Measurements from ENCODE around the gene JAZF1.

Gene JAZF1

GRCh38 chr7:28130277-28130676, 50.3 kb downstream of the JAZF1 start:
- Histone ChIP-seq H3K79me2 (ENCODE audit: insufficient read depth, low read length) (no peaks in the 10 kb centered on the region), H3K9ac (ENCODE audit: low read length) (no peak overlapping the region), H3K9me3 (ENCODE audit: insufficient read depth, low read length) (no peaks in the 10 kb centered on the region), H3K27ac (ENCODE audit: low read depth, low read length) (no peak overlapping the region), H3F3A (ENCODE audit: insufficient read depth) (no peaks in the 10 kb centered on the region), H3K4me2 (ENCODE audit: low read depth, low read length, poor library complexity, severe bottlenecking) (no peak overlapping the region), H3K27me3 (ENCODE audit: low read length) (no peaks in the 10 kb centered on the region), H4K20me1 (ENCODE audit: low read depth, low read length) (peaks cover 10% of the 10 kb centered on the region; the same call in 1 of the 2 replicates), H3K36me3 (ENCODE audit: low read length) (no peaks in the 10 kb centered on the region), H3K9me2 (replicated peaks; ENCODE audit: insufficient read depth, low read length) (no peaks in the 10 kb centered on the region), H3K4me3 (ENCODE audit: insufficient read depth, low read length, poor library complexity, severe bottlenecking) (no peak overlapping the region), H2AFZ (ENCODE audit: low read depth, low read length, severe bottlenecking) (no peak overlapping the region)
- TF ChIP-seq CTCF (IDR thresholded peaks at IDR 0.05; ENCODE audit: insufficient read depth, low read length, poor library complexity, severe bottlenecking) (no peak), EZH2phosphoT487 (conservative IDR thresholded peaks at IDR 0.05; ENCODE audit: low read length) (no peak)

- peaks cover 10% of the 10 kb centered on the region; the same call in 1 of the 2 replicates for H4K20me1 ChIP-seq (ENCODE audit: low read depth, low read length)
- H3K9ac ChIP-seq (ENCODE audit: low read length), result no peak overlapping the region
- H3K4me3 ChIP-seq (ENCODE audit: insufficient read depth, low read length, poor library complexity, severe bottlenecking), result no peak overlapping the region
- H3K9me2 ChIP-seq (replicated peaks; ENCODE audit: insufficient read depth, low read length), result no peaks in the 10 kb centered on the region
- no peaks in the 10 kb centered on the region for H3K9me3 ChIP-seq (ENCODE audit: insufficient read depth, low read length)
- H2AFZ ChIP-seq (ENCODE audit: low read depth, low read length, severe bottlenecking), result no peak overlapping the region
- no peak overlapping the region for H3K4me2 ChIP-seq (ENCODE audit: low read depth, low read length, poor library complexity, severe bottlenecking)
- no peaks in the 10 kb centered on the region for H3K36me3 ChIP-seq (ENCODE audit: low read length)
- H3K27me3 ChIP-seq (ENCODE audit: low read length), result no peaks in the 10 kb centered on the region
- no peaks in the 10 kb centered on the region for H3F3A ChIP-seq (ENCODE audit: insufficient read depth)
- H3K79me2 ChIP-seq (ENCODE audit: insufficient read depth, low read length), result no peaks in the 10 kb centered on the region
- TF ChIP-seq CTCF (IDR thresholded peaks at IDR 0.05; ENCODE audit: insufficient read depth, low read length, poor library complexity, severe bottlenecking), result no peak
- TF ChIP-seq EZH2phosphoT487 (conservative IDR thresholded peaks at IDR 0.05; ENCODE audit: low read length), result no peak
- no peak overlapping the region for H3K27ac ChIP-seq (ENCODE audit: low read depth, low read length)
Measured at GRCh38 chr7:28128608-28129007, 52.0 kb downstream of the JAZF1 start.

GRCh38 chr7:28126410-28127041, 54.1 kb downstream of the JAZF1 start:
- no peak overlapping the region for H3K4me3 ChIP-seq (ENCODE audit: insufficient read depth, low read length, poor library complexity, severe bottlenecking)
- H3K9me3 ChIP-seq (ENCODE audit: insufficient read depth, low read length), result no peaks in the 10 kb centered on the region
- H3K36me3 ChIP-seq (ENCODE audit: low read length), result no peaks in the 10 kb centered on the region
- TF ChIP-seq EZH2phosphoT487 (conservative IDR thresholded peaks at IDR 0.05; ENCODE audit: low read length) (no peak), CTCF (IDR thresholded peaks at IDR 0.05; ENCODE audit: insufficient read depth, low read length, poor library complexity, severe bottlenecking) (no peak)
- no peak overlapping the region for H3K27ac ChIP-seq (ENCODE audit: low read depth, low read length)
- H3F3A ChIP-seq (ENCODE audit: insufficient read depth), result no peaks in the 10 kb centered on the region
- no peaks in the 10 kb centered on the region for H3K9me2 ChIP-seq (replicated peaks; ENCODE audit: insufficient read depth, low read length)
- no peak overlapping the region for H3K9ac ChIP-seq (ENCODE audit: low read length)
- no peaks in the 10 kb centered on the region for H3K27me3 ChIP-seq (ENCODE audit: low read length)
- H4K20me1 ChIP-seq (ENCODE audit: low read depth, low read length), result peaks cover 10% of the 10 kb centered on the region; the same call in 1 of the 2 replicates
- H3K79me2 ChIP-seq (ENCODE audit: insufficient read depth, low read length), result no peaks in the 10 kb centered on the region
- no peak overlapping the region for H2AFZ ChIP-seq (ENCODE audit: low read depth, low read length, severe bottlenecking)
- H3K4me2 ChIP-seq (ENCODE audit: low read depth, low read length, poor library complexity, severe bottlenecking), result no peak overlapping the region

Data from SU-DHL-6 (cell line).